KOPT-K1 (cell line): ENCODE results near the gene ACBD6.
"Not testable (repeated sequence)": the region's sequence is repeated elsewhere in the genome, so short reads cannot be mapped to it uniquely, and the experiment has no call there.

Source experiments
- H3K27ac ChIP-seq: fragments of 200-600 bp; sonication (generic); 2 replicates; pipeline ENCODE4 v1.5.1; 2016; ENCODE audit warnings: antibody characterized with exemption, mild to moderate bottlenecking, low read depth, low read length; ENCODE audit not compliant: poor library complexity, severe bottlenecking
- H3K36me3 ChIP-seq: fragments of 200-600 bp; sonication (generic); 2 replicates; pipeline ENCODE4 v1.5.1; 2017; ENCODE audit warnings: antibody characterized with exemption, mild to moderate bottlenecking, low read length, moderate library complexity; ENCODE audit not compliant: insufficient read depth
- H3K9me3 ChIP-seq: fragments of 200-600 bp; sonication (generic); 2 replicates; pipeline ENCODE4 v1.5.1; 2017; ENCODE audit warnings: antibody characterized with exemption, low read length, mild to moderate bottlenecking; ENCODE audit not compliant: insufficient read depth, poor library complexity, severe bottlenecking

ACBD6 gene

GRCh38 chr1:180486092-180486491 is 16.3 kb downstream of the ACBD6 start:
- Histone ChIP-seq H3K27ac (no peak overlapping the region), H3K36me3 (peaks cover 62% of the 10 kb centered on the region), H3K9me3 (no peaks in the 10 kb centered on the region)

- Histone ChIP-seq H3K9me3 (no peaks in the 10 kb centered on the region), H3K36me3 (peaks cover 58% of the 10 kb centered on the region), H3K27ac (no peak overlapping the region)
Measured at GRCh38 chr1:180484490-180484889, 17.9 kb downstream of the ACBD6 start.

- Histone ChIP-seq H3K27ac (no peak overlapping the region), H3K9me3 (no peaks in the 10 kb centered on the region), H3K36me3 (peaks cover 53% of the 10 kb centered on the region)
Measured at GRCh38 chr1:180482425-180483275, 19.7 kb downstream of the ACBD6 start.

GRCh38 chr1:180470031-180470430 is 32.3 kb downstream of the ACBD6 start:
- Histone ChIP-seq H3K9me3 (peaks cover 1% of the 10 kb centered on the region), H3K27ac (no peak overlapping the region), H3K36me3 (peaks cover 13% of the 10 kb centered on the region; the same call in 1 of the 2 replicates)

- Histone ChIP-seq H3K9me3 (peaks cover 19% of the 10 kb centered on the region), H3K36me3 (peaks cover 22% of the 10 kb centered on the region; the same call in 1 of the 2 replicates), H3K27ac (no peak overlapping the region)
Measured at GRCh38 chr1:180468311-180468710, 34.1 kb downstream of the ACBD6 start.

GRCh38 chr1:180462102-180462501 is 40.3 kb downstream of the ACBD6 start:
- H3K9me3 ChIP-seq = peaks cover 45% of the 10 kb centered on the region
- H3K36me3 ChIP-seq = peaks cover 16% of the 10 kb centered on the region; the same call in 1 of the 2 replicates
- H3K27ac ChIP-seq = no peak overlapping the region

- peaks cover 16% of the 10 kb centered on the region; the same call in 1 of the 2 replicates for H3K36me3 ChIP-seq
- not testable (repeated sequence) for H3K27ac ChIP-seq
- H3K9me3 ChIP-seq = peaks cover 45% of the 10 kb centered on the region
Measured at GRCh38 chr1:180461682-180462081, 40.7 kb downstream of the ACBD6 start.

- Histone ChIP-seq H3K9me3 (peaks cover 32% of the 10 kb centered on the region), H3K36me3 (peaks cover 12% of the 10 kb centered on the region; the same call in 1 of the 2 replicates)
Measured at GRCh38 chr1:180458807-180459206, 43.6 kb downstream of the ACBD6 start.

GRCh38 chr1:180456191-180456590 is 46.2 kb downstream of the ACBD6 start:
- peaks cover 16% of the 10 kb centered on the region for H3K9me3 ChIP-seq
- H3K27ac ChIP-seq = no peak overlapping the region
- peaks cover 9% of the 10 kb centered on the region; the same call in 1 of the 2 replicates for H3K36me3 ChIP-seq

More at GRCh38 chr1:180458807-180459206, 43.6 kb downstream of the ACBD6 start:
- no peak overlapping the region for H3K27ac ChIP-seq

- H3K9me3 ChIP-seq = peaks cover 13% of the 10 kb centered on the region
- H3K27ac ChIP-seq = no peak overlapping the region
- H3K36me3 ChIP-seq = peaks cover 14% of the 10 kb centered on the region; the same call in 1 of the 2 replicates
Measured at GRCh38 chr1:180451504-180451903, 50.9 kb downstream of the ACBD6 start.

- Histone ChIP-seq H3K36me3 (no peaks in the 10 kb centered on the region; the same call in 1 of the 2 replicates), H3K9me3 (peaks cover 23% of the 10 kb centered on the region), H3K27ac (no peak overlapping the region)
Measured at GRCh38 chr1:180444522-180444921, 57.9 kb downstream of the ACBD6 start.

GRCh38 chr1:180440335-180440734 is 62.0 kb downstream of the ACBD6 start:
- H3K27ac ChIP-seq = no peak overlapping the region
- H3K9me3 ChIP-seq = peaks cover 23% of the 10 kb centered on the region
- H3K36me3 ChIP-seq = peaks cover 11% of the 10 kb centered on the region; the same call in 1 of the 2 replicates

GRCh38 chr1:180435566-180435965 is 66.8 kb downstream of the ACBD6 start:
- Histone ChIP-seq H3K27ac (no peak overlapping the region), H3K36me3 (peaks cover 11% of the 10 kb centered on the region; the same call in 1 of the 2 replicates), H3K9me3 (no peaks in the 10 kb centered on the region)

GRCh38 chr1:180433873-180434272 is 68.5 kb downstream of the ACBD6 start:
- Histone ChIP-seq H3K27ac (no peak overlapping the region), H3K9me3 (no peaks in the 10 kb centered on the region), H3K36me3 (peaks cover 11% of the 10 kb centered on the region; the same call in 1 of the 2 replicates)

- no peak overlapping the region for H3K27ac ChIP-seq
- H3K36me3 ChIP-seq = peaks cover 7% of the 10 kb centered on the region; the same call in 1 of the 2 replicates
- no peaks in the 10 kb centered on the region for H3K9me3 ChIP-seq
Measured at GRCh38 chr1:180431683-180432082, 70.7 kb downstream of the ACBD6 start.
